GM12872 (cell line): ENCODE measurements around the gene MAOB.

Source experiments
- TF ChIP-seq, protein P1 (sequence below): IDR thresholded peaks from 3 replicates; pipeline ENCODE4 v1.5.1; 2011; ENCODE audit warnings: low read depth, mild to moderate bottlenecking, low read length, moderate library complexity; ENCODE audit not compliant: insufficient read depth

MAOB gene

DNA sequence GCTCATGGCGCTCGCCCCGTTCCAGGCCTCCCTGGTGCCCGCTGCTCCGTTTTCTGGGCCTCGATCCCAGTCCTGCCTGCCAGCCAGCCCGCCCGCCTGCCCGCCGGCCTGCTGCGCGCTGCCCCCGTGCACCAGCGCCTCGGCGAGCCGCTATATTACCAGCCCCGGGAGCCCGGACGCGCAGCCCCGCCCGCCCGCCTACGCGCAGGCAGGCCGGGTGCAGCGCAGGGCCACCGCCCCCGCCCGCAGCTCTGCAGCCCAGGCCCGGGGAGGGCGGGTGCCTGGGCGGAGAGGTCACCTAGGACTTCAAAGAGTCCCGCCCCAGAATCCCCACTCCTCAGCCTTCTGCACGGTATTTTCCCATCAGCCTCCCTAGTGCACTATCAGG, at the start of gene MAOB:
MAOB (minus strand) TSS at position 157 of the 388 bp plus-strand sequence; CDS start at position 6, 151 bp downstream.
- TF ChIP-seq, protein P1, sequence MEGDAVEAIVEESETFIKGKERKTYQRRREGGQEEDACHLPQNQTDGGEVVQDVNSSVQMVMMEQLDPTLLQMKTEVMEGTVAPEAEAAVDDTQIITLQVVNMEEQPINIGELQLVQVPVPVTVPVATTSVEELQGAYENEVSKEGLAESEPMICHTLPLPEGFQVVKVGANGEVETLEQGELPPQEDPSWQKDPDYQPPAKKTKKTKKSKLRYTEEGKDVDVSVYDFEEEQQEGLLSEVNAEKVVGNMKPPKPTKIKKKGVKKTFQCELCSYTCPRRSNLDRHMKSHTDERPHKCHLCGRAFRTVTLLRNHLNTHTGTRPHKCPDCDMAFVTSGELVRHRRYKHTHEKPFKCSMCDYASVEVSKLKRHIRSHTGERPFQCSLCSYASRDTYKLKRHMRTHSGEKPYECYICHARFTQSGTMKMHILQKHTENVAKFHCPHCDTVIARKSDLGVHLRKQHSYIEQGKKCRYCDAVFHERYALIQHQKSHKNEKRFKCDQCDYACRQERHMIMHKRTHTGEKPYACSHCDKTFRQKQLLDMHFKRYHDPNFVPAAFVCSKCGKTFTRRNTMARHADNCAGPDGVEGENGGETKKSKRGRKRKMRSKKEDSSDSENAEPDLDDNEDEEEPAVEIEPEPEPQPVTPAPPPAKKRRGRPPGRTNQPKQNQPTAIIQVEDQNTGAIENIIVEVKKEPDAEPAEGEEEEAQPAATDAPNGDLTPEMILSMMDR, result no peak

DNA sequence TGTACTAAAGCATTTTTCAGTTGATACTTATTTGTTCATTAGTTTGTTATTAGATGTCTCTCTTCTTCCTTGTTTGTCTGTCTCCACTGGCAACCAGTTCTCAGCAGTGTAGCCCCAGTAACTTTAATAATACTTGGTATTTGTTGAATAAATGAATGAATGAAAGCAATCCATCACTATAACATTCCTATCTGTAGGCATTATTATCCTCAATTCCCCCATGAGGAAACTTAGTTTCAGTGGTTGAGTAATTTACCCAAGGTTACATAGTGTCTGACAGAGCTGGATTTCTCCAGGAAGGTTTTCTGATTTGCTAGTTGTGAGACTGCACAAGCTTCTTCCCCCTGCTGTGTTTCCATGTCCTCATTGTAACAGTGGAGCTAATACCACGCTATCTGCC, 27.8 kb upstream of the MAOB start:
- TF ChIP-seq, protein P1, result no peak

DNA sequence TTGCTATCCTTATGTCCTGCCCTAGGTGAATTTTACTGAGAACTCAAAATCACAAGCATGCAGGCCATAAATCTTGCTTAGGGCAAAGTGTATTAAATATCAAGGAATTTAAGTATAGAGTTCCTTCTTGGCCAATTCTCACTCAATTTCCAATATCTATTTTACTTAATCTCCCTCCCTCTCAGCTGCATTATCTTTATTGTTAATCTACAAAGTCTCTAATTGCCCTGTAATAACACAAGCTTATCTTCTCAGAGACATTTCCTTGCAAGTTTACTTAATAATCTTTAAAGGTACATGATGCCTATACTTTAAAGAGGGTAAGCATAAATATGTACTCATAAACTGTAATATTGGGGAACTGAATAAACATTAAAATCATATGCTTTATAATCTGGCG, 26.9 kb upstream of the MAOB start:
- TF ChIP-seq, protein P1, result no peak

DNA sequence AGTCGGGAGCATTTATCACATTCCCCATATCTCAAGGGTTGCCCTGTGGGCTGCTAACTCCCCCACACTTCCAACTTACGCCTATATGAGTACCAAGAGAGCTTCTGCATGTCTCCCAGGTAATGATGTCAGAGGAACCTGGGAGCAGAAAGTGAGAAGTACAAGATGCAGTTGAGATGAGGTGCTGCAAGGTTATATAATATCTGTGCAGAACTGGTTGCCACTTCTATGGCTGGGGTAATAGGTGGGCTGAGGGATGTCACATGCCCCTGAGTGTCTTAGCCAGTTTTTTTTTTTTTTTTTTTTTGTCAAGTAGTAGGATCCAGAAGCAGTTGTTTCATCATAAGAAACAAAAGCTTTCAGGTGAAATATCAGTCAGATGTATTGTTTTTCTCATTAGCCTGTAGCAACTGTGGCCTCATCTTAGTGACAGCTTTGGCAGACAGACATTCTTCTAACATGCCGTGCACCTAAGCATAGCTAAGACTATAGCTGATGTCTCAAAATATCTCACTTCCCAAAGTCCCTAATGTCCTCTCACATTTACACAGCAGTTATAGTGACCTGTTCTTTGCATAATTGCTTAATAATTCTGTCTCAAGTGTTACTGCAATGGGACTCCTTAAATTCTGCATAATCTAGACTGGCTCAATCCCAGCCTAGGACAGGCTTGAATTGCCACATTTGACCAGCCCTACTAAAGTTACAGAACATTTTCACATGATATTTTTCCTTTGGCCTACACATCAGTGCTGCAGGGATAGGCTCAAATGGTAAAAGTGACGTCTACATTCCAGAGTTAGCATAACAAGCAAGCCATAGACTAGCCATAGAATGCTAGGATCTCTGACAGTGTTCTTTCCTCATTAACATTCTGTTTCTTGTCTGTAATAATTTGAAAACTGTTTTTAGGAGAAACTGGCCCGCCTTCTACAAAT, 17.9 kb upstream of the MAOB start:
- TF ChIP-seq, protein P1, result no peak

DNA sequence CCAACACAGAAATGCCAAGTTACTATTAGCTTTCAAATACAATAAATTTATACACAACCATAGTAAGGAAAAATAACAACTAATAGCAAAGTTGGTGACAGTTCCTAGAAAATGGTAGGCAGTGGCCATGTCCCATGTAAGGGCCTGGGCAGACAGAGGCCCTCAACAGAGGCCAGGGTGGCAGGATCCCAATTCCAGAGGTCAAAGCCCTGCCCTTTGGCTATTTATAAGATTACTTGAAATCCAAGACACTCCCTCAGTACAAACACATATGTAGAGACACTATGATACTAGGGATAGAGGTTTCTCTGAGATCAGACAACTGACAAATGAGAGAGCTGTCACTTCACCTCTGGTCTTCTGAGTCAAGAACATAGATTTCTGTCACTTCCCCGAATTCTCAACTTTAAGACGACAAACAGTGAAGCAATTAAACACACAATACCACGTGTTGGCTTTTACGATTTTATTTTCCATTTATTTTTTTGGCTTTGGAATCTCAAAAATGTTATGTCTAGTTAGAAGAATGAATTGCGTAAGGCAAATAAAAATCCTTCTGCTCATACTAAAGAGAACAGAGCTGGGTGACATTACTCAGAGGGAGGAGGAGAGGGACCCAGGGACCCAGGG, 16.3 kb upstream of the MAOB start:
- TF ChIP-seq, protein P1, result no peak

DNA sequence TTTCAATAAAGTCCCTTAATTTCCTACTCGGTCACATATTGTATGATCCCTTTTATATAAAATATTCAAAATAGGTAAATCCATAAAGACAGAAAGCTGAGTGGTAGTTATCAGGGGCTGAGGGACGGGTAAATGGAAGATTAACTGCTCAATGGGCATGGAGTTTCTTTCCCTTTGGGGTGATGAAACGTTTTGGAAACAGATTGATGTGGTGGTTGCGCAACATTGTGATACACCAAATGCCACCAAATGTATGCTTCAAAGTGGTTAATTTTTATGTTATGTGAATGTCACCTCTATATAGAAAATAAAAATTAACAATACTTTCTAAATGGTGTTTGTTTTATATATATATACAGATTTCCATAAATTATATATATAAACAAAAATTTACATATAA, 15.0 kb upstream of the MAOB start:
- TF ChIP-seq, protein P1, result no peak

DNA sequence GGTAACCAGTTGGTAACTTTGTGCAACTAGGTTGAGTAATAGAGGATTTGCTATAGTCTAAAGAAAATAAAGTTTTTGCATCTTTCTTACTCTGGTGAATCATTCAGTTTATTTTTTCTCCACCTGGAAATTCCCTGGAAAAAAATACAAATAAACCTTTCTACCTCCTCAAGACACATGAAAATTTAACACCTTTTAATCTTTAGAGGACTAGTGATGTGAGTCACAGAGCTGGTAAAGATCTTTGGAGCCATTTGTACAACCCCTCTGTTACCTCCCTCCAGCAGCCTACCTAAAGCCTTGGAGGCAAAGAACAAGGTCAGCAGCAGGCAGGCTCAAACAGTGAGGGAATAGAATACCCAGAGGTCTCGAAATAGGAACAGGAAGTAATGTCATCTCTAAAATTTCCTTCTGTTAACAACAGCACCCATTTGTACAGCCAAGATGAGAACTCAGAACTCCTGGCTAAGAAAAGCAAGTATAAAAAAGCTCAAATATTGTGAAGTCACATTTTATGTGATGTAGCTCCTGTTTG, 10.2 kb upstream of the MAOB start:
- TF ChIP-seq, protein P1, result no peak
